PFSK-1 (cell line): ENCODE data around the gene TRIP6.

Source experiments
- FOXP2 ChIP-seq: optimal IDR thresholded peaks from 2 replicates; pipeline ENCODE3; 2011; ENCODE audit warnings: borderline replicate concordance, control low read depth, inconsistent platforms; ENCODE audit not compliant: insufficient read depth; ENCODE audit errors: extremely low read length, extremely low read depth
- POLR2AphosphoS5 ChIP-seq: IDR thresholded peaks from 2 replicates; pipeline ENCODE4 v1.6.1; 2012; ENCODE audit warnings: low read depth, mild to moderate bottlenecking, control low read depth, low read length, moderate library complexity
- SIN3A ChIP-seq: IDR thresholded peaks from 2 replicates; pipeline ENCODE4 v1.6.1; 2012; ENCODE audit warnings: mild to moderate bottlenecking, low read length, moderate library complexity, borderline replicate concordance; ENCODE audit not compliant: insufficient read depth
- TAF1 ChIP-seq: IDR thresholded peaks from 2 replicates; pipeline ENCODE4 v1.6.1; 2012; ENCODE audit warnings: low read length, control low read depth, borderline replicate concordance; ENCODE audit not compliant: insufficient read depth
- TF ChIP-seq, protein P1 (sequence below), 2 experiments: IDR thresholded peaks; 2 replicates each; pipeline versions ENCODE4 v1.6.1 to v1.8.0; 2011 to 2012; ENCODE audit warnings: low read depth in 2 of 2, low read length in 2 of 2, control low read depth in 1 of 2, inconsistent platforms in 1 of 2, mild to moderate bottlenecking in 1 of 2, moderate library complexity in 1 of 2; ENCODE audit not compliant: insufficient read depth in 1 of 2

DNA sequence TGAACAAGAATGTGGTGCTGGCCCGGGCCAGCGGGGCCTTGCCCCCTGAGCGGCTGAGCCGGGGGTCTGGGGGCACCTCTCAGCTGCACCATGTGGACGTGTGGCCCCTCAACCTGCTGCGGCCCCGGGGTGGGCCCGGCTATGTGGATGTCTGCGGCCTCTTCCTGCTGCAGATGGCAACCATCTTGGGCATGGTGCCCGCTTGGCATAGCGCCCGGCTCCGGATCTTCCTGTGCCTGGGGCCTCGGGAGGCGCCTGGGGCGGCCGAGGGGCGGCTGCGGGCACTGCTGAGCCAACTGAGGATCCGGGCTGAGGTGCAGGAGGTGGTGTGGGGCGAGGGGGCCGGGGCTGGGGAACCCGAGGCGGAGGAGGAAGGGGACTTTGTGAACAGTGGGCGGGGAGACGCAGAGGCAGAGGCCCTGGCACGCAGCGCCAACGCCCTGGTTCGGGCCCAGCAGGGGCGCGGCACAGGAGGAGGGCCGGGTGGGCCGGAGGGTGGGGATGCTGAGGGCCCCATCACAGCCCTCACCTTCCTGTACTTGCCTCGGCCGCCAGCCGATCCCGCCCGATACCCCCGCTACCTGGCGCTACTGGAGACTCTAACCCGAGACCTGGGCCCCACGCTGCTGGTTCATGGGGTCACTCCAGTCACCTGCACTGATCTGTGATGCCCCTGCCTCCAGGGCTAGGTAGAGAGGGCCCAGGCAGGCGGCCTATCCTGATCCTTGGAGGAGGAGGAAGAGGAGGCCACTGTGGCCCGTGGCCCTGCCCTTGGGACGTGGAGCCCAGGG is 1.1 kb upstream of the TRIP6 start:
- TF ChIP-seq POLR2AphosphoS5 (no peak), TAF1 (no peak), SIN3A (no peak), FOXP2 (no peak)
- TF ChIP-seq, protein P1, sequence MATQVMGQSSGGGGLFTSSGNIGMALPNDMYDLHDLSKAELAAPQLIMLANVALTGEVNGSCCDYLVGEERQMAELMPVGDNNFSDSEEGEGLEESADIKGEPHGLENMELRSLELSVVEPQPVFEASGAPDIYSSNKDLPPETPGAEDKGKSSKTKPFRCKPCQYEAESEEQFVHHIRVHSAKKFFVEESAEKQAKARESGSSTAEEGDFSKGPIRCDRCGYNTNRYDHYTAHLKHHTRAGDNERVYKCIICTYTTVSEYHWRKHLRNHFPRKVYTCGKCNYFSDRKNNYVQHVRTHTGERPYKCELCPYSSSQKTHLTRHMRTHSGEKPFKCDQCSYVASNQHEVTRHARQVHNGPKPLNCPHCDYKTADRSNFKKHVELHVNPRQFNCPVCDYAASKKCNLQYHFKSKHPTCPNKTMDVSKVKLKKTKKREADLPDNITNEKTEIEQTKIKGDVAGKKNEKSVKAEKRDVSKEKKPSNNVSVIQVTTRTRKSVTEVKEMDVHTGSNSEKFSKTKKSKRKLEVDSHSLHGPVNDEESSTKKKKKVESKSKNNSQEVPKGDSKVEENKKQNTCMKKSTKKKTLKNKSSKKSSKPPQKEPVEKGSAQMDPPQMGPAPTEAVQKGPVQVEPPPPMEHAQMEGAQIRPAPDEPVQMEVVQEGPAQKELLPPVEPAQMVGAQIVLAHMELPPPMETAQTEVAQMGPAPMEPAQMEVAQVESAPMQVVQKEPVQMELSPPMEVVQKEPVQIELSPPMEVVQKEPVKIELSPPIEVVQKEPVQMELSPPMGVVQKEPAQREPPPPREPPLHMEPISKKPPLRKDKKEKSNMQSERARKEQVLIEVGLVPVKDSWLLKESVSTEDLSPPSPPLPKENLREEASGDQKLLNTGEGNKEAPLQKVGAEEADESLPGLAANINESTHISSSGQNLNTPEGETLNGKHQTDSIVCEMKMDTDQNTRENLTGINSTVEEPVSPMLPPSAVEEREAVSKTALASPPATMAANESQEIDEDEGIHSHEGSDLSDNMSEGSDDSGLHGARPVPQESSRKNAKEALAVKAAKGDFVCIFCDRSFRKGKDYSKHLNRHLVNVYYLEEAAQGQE (IDR thresholded peaks at IDR 0.05; ENCODE audit: insufficient read depth in 1 of 2, low read depth in 2 of 2, low read length in 2 of 2) = no peak
